ENCODE measurements around the gene MYOG.

MYOG gene

DNA sequence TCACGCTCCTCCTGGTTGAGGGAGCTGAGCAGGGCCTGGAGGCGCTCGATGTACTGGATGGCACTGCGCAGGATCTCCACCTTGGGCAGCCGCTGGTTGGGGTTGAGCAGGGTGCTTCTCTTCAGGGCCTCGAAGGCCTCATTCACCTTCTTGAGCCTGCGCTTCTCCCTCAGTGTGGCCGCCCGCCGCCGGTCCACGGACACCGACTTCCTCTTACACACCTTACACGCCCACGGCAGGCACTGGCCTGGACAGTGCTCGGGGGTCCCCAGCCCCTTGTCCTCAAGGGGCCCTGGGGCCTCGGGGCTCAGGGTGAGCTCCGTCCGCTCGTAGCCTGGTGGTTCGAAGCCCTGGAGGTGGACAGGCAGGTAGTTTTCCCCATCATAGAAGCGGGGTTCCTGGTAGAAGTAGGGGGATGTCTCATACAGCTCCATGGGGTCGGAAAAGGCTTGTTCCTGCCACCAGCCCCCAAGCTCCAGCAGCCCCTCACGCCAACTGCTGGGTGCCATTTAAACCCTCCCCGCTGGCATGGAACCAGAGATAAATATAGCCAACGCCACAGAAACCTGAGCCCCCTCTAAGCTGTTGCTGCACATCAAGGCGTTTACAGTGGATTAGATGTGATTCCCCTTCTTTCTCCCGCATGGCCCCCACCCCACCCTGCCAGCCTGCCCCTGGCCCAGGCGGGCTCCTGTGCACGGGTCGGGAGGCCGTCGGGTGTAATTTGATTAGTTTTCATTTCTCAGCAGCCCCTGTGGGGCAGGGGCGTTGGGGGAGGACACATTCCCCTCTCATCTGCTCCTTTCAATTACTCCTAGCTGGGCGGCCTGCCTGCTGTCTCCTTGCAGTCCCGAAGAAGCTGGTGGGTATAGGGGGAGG is at the start of gene MYOG:
TSS of gene MYOG (minus strand) at position 485 of the 879 bp plus-strand sequence. CDS start at position 434, 51 bp downstream.
- DNase-seq (ENCODE audit: low spot score): no peak

DNA sequence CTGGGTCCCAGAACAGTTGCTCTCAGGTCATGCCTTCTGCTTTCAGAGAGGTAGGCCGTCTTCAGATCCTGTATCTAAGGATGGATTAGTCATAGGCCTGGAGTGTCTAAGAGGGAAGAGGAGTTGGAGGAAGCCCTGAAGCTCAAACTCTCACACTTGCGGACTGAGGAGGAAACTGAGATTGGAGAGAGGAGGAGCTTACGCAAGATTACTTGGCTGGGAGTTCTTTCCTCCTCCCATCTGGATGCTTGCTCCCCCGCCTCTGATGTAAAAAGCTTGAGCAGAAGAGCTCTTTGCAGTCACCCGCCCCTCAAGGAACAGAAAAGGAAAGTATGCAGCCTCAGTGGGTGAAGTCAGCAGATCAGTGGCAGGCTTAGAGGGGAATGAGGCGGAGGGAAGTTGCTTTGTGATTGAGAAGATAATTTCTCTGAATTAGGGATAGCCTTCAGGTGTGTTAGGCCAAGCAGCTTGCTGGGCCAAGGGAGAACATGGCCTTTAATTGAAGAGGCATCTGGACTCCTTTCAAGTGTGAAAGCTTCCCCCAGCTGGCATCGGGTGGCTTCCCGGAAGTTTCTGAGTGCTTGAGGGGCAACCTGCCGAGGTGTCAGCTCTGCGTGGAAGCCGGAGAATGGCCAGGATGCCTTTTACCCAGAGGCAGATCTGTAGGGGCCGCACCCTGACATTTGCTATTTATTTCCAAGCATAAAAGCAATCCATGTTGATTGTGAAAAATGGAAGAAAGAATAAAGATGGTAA is 48.3 kb upstream of the MYOG start:
- DNase-seq (ENCODE audit: low spot score): no peak

DNA sequence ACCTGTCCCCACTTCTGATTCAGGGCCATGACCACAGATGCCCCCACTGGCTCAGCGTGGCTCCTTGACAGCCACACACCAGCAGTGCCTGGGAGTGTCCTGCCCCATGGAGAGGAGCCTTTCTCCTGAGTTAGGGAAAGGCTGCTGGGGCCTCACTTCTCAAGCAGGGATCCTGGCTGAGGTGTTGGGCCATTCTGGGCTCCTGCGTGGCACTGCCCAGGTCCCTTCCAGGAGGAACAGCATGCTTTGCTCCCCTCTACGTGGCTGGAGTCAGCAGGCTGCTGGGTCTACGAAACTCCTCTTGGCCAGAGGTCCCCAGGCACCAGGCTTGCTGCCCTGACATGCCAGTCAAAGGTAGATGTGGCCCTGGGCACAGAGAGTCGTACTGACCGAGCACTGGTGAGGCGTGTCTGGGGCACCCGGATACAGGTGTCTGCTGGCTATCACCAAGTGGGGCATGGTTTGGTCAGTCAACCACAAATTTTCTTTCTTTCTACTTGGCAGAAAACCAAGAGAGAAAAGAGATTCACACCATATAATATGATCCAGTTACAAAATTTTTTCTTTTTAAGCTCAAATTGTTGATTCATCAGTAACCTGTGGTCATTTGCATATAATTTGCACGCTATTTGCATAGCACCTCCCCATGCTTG is 45.9 kb upstream of the MYOG start:
- no peak for DNase-seq (ENCODE audit: low spot score)

DNA sequence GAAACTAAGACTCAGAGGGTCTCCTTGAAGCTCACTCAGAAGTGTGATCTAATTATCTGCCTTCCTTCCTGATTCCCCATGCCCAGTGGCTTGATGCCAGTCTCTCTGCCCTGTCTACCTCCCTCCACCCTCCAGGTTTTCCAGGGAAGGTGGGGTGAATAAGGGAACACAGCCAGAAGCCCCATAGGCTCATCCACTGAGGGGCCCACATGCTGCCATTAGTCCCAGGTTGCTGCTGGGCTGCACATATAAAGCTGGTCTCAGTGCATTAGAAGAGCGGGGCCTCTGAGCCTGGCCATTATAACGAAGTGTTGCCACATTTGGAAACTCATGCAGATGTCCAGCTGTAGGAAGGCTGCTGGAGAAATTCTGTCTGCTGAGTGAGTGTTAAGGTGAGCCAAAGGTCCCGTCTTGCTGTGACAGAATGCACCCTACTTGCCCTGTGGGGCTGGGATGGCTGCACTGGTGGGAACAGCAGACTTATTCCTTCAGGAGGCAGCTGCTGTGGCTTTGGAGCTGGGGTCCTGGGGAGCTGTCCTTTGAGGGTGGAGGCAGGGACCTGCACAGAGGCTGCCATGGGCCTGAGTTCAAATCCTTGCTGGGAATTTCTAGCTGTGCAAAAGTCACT is 44.7 kb upstream of the MYOG start:
- DNase-seq (ENCODE audit: low spot score): no peak

DNA sequence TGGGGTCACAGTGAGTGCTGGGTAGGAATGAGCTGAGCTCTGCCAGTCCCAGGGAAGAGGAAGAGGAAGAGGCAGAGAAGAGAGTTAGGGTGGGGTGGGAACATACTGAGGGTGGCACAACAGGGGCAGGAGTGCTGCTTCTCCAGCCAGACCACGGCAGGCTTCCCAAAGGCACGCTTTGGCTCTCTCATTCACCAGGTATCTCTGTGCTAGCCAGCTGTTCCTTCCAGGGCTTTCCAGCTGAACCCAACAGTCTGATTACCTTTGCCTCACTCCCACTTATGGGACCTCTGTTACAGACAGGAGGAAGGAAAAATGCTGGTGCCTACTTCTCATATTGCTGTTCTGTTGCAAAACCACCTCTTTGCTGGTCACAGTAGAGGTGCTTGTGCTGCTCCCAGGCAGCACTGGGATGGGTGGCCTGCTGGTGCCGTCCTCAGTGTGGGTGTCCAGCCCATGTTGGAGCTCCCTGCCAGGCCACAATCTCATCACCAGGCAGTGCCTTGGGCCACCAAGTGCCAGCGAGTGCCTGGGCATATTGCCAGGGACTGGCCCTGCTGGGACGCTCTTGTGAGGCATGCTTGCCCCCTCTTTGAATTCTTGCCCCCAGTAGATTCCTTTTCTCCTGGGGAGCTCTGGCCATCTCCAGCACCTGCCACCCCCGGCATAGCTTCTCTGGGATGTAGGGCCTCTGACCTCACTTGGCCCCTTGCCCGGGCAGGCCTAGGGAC is 43.9 kb upstream of the MYOG start:
- DNase-seq (ENCODE audit: low spot score): peak; percentile 97

DNA sequence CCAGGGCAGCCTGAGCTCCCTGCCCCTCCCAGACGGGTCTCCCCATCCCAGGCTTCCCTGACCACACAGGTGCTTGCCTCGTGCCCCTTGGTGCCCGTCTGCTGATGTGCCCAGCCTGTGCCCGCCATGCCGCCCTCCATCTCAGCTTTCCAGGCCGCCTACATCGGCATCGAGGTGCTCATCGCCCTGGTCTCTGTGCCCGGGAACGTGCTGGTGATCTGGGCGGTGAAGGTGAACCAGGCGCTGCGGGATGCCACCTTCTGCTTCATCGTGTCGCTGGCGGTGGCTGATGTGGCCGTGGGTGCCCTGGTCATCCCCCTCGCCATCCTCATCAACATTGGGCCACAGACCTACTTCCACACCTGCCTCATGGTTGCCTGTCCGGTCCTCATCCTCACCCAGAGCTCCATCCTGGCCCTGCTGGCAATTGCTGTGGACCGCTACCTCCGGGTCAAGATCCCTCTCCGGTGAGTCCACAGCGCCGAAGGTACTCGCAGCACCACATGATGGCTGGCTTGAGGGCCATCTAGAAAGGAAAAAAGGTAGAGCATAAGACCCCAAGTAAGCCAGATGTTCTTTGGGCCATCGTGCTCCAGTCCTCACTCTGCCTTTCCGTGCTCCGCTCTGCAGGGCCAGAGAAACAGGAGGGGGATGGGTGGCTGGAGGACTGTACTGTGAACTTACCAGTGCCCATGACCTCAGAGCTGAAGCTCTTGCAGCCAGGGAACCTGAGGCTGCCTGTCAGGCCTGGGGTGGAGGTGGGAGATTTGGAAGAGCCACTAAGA is 43.1 kb upstream of the MYOG start:
- no peak for DNase-seq (ENCODE audit: low spot score)

DNA sequence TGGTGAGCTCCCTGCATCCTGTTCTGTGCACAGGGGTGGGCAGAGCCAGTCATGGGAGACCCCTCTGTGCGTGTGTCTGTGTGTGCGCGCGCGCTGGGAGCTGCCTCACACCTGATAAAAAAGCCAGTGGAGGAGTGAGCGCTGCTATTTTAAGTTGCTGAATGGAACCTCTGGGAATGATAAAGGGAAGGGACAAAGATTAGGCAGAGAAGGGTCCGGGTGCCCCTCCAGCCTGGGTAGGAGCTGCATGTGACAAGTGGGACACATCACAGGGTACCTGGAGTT is 42.6 kb upstream of the MYOG start:
- DNase-seq (ENCODE audit: low spot score): no peak

DNA sequence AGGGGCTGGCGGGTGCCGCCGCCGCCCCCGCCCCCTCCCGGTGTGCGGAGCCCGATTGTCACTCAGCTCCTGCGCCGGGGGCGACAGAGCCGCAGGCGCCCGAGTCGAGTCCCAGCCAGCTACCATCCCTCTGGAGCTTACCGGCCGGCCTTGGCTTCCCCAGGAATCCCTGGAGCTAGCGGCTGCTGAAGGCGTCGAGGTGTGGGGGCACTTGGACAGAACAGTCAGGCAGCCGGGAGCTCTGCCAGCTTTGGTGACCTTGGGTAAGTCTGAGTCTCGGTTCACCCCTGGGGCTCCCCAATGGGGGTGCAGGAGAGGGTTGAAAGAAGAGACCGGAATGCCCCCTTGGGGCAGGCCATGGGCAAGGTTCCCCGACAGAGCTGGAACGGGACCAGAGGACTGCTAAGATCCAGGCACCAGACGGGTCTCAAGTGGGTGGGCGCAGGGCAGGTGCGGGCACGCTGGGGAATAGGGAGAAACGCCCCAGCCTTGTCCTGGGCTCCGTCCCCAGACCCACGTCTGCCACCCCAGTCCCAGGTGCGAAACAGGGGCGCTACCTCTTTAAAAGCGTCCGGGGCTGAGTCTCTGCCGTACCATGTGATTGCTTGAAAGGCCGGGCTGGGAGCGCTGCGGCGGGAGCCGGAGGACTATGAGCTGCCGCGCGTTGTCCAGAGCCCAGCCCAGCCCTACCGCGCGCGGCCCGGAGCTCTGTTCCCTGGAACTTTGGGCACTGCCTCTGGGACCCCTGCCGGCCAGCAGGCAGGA is 42.0 kb upstream of the MYOG start, which contains the start of gene ADORA1:
TSS of gene ADORA1 (plus strand) at position 61 of the 765 bp plus-strand sequence. CDS start 1,116 bp downstream, outside the sequence.
- DNase-seq (ENCODE audit: low spot score): peak; percentile 75

DNA sequence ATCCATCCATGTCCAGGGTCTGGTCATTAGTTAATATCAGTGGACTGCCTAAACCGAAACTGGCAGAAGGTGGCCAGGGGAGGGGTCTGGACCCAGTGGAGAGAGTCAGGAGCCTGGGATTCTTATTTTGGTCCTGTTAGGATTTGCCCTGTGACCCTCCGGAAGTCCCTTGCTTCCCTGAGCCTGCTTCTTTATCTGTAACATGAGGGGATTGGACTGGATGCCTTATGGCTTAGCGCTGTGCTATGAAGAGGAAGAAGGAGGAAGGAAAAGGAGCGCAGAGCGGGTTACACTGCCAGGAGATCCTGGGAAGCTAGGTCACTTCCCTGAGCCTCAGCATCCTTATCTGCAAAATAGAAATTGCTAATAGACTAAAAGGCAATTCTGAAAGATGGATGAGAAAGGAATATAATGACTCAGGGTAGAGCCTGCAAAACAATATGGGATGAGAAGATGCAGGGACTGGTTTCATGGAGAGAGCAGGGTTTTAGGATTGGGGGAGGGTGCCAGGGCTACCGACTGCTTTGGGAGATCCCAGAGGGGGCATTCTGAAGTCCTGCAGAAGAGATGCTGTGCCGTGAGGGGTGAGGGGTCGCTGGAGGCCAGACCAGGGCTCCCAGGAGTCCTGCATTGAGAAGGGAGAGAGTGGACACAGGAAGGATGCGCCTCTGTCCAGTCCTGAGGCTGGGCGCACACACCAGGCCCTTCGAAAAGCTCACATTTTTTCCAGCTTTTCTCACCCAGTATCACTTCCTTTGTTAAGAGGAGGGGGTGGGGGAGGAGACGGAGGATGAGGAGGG is 41.3 kb upstream of the MYOG start:
- DNase-seq (ENCODE audit: low spot score): no peak

DNA sequence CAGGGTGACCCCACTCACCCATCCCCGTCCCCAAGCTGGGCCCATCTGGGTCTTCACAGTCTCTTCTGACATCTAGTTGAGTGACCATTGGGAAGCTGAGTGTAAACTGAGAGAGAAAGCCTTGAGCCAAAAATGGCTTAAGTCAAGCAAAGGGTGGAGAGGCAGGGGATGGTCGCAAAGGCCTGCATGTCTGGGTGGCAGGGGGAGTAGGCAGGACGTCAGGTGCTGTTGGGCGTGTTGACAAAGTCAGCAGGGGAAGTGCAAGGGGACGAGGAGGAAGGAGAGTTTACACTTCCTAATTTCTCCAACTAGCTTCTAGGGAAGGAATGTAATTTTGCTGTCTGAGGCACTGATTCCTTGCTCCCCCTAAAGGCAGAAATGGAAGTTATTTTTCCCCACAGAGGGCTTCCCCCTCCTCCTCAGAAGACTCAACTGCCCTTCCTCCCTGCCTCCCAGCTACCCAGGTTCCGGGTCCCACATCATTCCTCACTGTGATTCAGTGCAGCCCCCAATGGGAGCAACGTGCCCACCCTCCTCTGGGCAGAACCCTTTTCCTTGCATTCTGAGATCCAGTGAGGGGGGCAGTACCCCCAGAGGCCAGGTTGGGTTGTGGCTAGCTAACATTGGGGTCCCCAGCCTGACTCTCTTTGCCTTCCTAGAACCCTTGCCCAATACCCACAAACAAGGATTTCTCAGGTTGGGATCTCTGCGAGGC is 40.5 kb upstream of the MYOG start:
- DNase-seq (ENCODE audit: low spot score): peak; percentile 69

DNA sequence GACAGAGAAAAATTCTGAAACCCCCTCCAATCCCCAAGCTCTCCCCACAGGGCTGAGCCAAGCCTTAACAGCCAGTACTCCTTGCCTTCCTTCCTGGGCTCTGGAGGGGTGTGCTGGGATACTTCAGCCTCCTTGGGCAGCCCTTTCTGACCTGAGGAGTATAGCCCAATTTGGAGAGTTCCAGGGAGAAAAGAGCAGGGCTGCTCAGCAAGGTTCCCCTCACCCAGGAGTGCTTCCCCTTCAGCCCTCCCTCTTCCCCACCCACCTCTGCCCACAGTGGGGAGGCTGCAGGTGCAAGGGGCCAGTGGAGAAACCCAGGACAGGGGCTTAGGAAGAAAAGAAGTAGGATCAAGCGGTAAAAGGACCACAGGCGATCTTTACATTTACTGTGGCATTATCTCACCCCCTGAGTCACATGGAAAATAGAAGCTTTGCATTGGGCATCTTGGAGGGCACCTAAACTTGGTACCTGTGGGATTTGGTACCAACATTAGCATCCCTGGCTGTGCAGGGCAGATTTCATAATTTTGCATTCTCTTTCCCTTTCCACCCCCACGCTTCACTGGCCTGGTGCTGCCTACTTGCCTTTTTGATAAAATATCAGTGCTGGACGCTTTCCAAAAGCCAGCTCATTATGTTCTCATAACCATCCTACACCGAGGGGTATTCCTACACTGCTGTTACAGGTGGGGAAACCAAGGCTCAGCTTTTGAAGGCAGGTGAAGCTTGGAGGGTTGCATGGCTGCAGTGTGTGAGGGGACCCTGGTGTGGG is 38.9 kb upstream of the MYOG start:
- DNase-seq (ENCODE audit: low spot score): no peak

DNA sequence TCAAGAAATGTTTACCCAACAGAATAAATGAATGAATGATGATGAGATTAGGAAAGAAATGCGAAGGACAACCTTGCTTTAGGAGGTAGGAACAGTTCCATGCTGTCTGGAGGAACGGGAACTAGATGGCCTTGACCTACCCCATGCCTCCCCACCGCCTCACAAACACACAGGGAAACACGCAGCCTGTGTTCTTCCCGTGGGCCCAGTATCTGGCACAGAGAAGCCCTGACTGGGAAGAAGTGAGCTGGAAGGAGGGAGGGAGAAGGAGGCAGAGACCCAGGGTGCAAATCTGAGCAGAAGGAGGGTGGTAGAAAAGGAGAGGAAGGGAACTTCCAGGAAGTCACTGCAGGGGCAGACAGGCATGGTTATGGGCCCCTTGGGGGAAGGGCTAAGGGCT is 38.2 kb upstream of the MYOG start:
- DNase-seq (ENCODE audit: low spot score): no peak

DNA sequence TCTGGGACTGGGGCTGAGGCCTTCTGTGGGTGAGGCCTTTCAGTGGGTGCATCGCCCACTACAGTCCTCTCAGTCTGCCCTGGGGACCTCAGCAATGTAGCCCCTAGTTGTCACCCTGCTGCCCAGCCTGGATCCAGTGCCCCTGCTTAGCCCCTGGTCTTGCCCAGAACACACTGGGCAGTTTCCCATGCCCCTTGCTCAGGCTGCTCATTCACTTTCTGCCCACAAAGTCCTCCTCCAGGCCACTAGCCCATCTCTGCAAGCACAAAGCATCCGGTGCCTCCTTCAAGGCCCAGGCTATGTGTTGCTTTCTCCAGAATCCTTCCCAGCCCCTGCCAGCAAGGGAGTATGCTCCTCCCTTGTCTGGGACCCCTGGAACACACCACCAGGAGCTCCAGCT is 36.3 kb upstream of the MYOG start:
- no peak for DNase-seq (ENCODE audit: low spot score)

DNA sequence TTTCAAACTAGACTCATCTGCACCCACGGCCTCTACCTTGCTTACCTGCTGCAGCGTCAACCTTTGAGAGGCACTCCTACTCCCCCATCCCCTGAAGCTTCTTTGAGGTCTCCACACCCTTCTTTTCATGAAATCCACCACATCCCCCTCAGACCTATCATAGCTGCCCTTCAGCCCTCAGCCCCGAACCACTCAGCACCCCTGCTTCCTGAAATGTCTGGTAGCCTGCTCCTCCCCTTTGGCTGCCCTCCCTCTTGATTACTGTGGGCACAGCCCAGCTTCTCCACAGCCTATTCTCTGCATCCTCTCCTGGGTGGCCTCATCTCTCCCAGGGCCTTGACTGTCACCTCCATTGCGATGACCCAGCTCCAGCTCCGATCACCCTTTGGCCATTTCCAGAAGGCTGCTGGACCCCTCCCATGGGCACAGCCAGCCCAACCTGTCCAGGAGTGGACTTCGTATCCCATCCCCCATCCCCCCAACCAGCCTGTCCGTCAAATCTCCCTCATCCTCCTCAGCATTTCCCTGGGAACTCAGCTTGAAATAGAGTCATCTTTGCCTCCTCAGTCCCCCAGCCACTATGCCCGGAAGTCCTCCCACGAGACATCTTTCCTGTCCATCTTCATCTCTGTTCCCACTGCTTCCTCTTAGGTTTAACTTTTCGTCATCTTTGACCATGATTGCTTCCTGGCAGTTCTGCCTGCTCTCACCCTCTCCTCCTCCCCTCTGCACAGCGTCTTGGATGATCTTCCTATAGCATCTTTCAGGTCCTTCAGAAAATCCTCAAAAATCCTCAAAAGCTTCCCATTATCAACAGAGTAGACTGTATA is 35.6 kb upstream of the MYOG start:
- DNase-seq (ENCODE audit: low spot score): no peak

DNA sequence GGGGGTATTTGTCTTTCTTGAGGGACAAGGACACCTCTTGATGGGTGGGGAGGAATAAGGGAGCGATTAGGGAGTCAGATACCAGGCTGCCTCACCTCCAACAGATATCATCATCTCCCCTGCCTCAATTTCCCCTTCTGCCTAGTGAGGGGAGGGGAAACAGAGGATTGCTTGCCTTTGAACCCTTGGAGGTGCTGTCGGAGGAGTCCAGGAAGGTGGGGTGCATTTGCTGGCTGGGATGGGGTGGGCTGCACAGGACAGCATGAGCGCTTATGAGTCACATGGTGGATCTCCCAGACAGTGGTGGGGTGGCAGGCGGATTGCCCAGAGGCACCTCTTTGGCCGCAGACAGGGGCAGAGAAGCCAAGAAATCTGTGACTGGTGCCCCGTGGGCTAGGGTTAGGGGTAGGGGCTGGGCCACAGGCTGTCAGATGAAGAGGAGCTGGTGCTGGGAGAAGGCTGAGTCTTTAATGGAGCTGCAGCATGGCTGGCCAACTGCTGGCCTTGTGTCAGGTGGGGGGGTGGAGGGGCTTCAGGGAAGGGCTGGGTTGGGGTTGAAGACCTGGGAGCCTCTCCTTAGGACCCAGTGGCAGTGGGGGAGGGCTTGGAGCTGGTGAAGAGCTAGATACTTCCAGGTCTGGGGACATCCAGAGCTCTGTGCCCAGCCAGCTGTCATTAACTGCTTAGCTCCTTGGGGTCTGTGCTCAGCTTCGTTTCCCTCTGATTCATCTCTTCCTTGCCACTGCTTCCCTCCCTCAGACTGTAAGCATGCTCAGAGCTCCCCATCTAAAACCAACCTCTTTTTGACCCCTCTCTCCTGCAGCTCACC is 34.7 kb upstream of the MYOG start:
- DNase-seq (ENCODE audit: low spot score): no peak

Measured in pons (tissue), 1 donor.